ENCODE measurements around the gene ARL6IP5.

GRCh38 chr3:69129531-69129930 is 44.8 kb downstream of the ARL6IP5 start:
- TF ChIP-seq TAF1 (conservative IDR thresholded peaks at IDR 0.05), result no peak
- TF ChIP-seq CTCF (IDR thresholded peaks at IDR 0.05; ENCODE audit: low read depth, low read length, missing input control), result no peak
- TF ChIP-seq EGR1 (IDR thresholded peaks at IDR 0.05; ENCODE audit: low read depth in 2 of 2), result no peak
- no peak for TF ChIP-seq HNF4A (conservative IDR thresholded peaks at IDR 0.05)
- TF ChIP-seq ZBTB33 (IDR thresholded peaks at IDR 0.05), result no peak
- TF ChIP-seq JUND (IDR thresholded peaks at IDR 0.05), result no peak
- no peak for TF ChIP-seq MAX (IDR thresholded peaks at IDR 0.05)
- TF ChIP-seq RAD21 (IDR thresholded peaks at IDR 0.05), result no peak
- no peak for TF ChIP-seq FOXA1 (IDR thresholded peaks at IDR 0.05)
- no peak for TF ChIP-seq GABPA (IDR thresholded peaks at IDR 0.05 in 1 of 2, conservative IDR thresholded peaks at IDR 0.05 in 1 of 2)
- no peak for TF ChIP-seq HNF4G (IDR thresholded peaks at IDR 0.05)
- TF ChIP-seq ATF3 (IDR thresholded peaks at IDR 0.05), result no peak
- TF ChIP-seq REST (IDR thresholded peaks at IDR 0.05), result no peak
- TF ChIP-seq SP1 (IDR thresholded peaks at IDR 0.05), result no peak
